ENCODE results near the gene IGF1R. TPM values are rescaled to one million over a fixed set of nuclear protein-coding genes. Genes with fewer than 3 reads are reported as not detected.
A peak's percentile ranks its signal among the peaks of the same experiment; 100 is the strongest.

IGF1R gene
- total and polyA plus RNA-seq, 2 of the 13 experiments (the other 11 are each of a cell fraction or from before 2014, with no cell fraction given), result 15.9 to 18.4 TPM

DNA sequence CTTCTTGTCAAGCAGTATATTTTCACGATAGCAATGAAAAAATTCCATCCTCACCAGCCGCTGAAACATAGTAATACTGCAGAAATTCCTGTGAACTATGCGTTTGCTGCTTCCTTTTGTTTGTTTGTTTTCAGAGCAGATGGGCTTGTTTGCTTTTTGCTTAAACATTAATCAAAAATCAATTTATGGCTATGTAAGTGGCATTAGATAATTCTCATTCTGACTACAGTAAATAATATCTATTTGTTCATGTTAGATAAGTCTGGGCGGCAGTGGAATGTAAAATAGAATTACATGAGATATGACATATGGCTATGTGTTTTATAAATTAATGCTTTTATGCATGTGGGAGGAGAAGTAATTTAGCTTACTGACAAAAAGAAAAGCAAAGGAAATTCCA, 195.5 kb downstream of the IGF1R start (continued):
- TF ChIP-seq, protein P1, sequence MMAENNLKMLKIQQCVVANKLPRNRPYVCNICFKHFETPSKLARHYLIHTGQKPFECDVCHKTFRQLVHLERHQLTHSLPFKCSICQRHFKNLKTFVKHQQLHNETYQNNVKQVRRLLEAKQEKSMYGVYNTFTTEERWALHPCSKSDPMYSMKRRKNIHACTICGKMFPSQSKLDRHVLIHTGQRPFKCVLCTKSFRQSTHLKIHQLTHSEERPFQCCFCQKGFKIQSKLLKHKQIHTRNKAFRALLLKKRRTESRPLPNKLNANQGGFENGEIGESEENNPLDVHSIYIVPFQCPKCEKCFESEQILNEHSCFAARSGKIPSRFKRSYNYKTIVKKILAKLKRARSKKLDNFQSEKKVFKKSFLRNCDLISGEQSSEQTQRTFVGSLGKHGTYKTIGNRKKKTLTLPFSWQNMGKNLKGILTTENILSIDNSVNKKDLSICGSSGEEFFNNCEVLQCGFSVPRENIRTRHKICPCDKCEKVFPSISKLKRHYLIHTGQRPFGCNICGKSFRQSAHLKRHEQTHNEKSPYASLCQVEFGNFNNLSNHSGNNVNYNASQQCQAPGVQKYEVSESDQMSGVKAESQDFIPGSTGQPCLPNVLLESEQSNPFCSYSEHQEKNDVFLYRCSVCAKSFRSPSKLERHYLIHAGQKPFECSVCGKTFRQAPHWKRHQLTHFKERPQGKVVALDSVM (CRISPR knock-in tag; IDR thresholded peaks at IDR 0.05), result no peak
- TF ChIP-seq ATF1 (CRISPR knock-in tag; IDR thresholded peaks at IDR 0.05), result peak; percentile 17; the same call in 1 of the 2 replicates
- TF ChIP-seq, protein P2, sequence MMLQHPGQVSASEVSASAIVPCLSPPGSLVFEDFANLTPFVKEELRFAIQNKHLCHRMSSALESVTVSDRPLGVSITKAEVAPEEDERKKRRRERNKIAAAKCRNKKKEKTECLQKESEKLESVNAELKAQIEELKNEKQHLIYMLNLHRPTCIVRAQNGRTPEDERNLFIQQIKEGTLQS (CRISPR knock-in tag; IDR thresholded peaks at IDR 0.05), result no peak
- TF ChIP-seq RORA (CRISPR knock-in tag; IDR thresholded peaks at IDR 0.05), result no peak
- TF ChIP-seq ZNF383 (CRISPR knock-in tag; IDR thresholded peaks at IDR 0.05; ENCODE audit: borderline replicate concordance), result no peak
- TF ChIP-seq, protein P3, sequence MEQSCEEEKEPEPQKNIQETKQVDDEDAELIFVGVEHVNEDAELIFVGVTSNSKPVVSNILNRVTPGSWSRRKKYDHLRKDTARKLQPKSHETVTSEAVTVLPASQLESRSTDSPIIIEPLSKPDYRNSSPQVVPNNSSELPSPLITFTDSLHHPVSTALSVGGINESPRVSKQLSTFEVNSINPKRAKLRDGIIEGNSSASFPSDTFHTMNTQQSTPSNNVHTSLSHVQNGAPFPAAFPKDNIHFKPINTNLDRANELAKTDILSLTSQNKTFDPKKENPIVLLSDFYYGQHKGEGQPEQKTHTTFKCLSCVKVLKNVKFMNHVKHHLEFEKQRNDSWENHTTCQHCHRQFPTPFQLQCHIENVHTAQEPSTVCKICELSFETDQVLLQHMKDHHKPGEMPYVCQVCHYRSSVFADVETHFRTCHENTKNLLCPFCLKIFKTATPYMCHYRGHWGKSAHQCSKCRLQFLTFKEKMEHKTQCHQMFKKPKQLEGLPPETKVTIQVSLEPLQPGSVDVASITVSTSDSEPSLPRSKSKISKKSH (CRISPR knock-in tag; IDR thresholded peaks at IDR 0.05; ENCODE audit: borderline replicate concordance), result no peak
- no peak for TF ChIP-seq ZNF709 (CRISPR knock-in tag; IDR thresholded peaks at IDR 0.05)
- no peak for TF ChIP-seq SSRP1 (CRISPR knock-in tag; IDR thresholded peaks at IDR 0.05)
- TF ChIP-seq GATAD2A (CRISPR knock-in tag; IDR thresholded peaks at IDR 0.05), result peak; percentile 92
- peak; percentile 36; the same call in 1 of the 2 replicates for TF ChIP-seq SOX13 (IDR thresholded peaks at IDR 0.05)
- TF ChIP-seq SOX13 (CRISPR knock-in tag; conservative IDR thresholded peaks at IDR 0.05 in 1 of 2, IDR thresholded peaks at IDR 0.05 in 1 of 2), result peak in 1 of 2 experiments; percentile 93; a peak in 2 of 4 replicates
- no peak for TF ChIP-seq ZNF124 (CRISPR knock-in tag; IDR thresholded peaks at IDR 0.05)
- TF ChIP-seq NR2C2 (CRISPR knock-in tag; IDR thresholded peaks at IDR 0.05; ENCODE audit: borderline replicate concordance), result no peak
- no peak for TF ChIP-seq ZNF562 (CRISPR knock-in tag; IDR thresholded peaks at IDR 0.05; ENCODE audit: borderline replicate concordance)
- TF ChIP-seq, protein P4, sequence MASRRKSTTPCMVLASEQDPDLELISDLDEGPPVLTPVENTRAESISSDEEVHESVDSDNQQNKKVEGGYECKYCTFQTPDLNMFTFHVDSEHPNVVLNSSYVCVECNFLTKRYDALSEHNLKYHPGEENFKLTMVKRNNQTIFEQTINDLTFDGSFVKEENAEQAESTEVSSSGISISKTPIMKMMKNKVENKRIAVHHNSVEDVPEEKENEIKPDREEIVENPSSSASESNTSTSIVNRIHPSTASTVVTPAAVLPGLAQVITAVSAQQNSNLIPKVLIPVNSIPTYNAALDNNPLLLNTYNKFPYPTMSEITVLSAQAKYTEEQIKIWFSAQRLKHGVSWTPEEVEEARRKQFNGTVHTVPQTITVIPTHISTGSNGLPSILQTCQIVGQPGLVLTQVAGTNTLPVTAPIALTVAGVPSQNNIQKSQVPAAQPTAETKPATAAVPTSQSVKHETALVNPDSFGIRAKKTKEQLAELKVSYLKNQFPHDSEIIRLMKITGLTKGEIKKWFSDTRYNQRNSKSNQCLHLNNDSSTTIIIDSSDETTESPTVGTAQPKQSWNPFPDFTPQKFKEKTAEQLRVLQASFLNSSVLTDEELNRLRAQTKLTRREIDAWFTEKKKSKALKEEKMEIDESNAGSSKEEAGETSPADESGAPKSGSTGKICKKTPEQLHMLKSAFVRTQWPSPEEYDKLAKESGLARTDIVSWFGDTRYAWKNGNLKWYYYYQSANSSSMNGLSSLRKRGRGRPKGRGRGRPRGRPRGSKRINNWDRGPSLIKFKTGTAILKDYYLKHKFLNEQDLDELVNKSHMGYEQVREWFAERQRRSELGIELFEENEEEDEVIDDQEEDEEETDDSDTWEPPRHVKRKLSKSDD (CRISPR knock-in tag; IDR thresholded peaks at IDR 0.05; ENCODE audit: low read depth), result no peak
- peak; percentile 43; the same call in 1 of the 2 replicates for TF ChIP-seq THAP11 (CRISPR knock-in tag; IDR thresholded peaks at IDR 0.05)
- no peak for TF ChIP-seq ZNF350 (CRISPR knock-in tag; IDR thresholded peaks at IDR 0.05; ENCODE audit: borderline replicate concordance, low read depth)
- no peak for TF ChIP-seq SUZ12 (IDR thresholded peaks at IDR 0.05; ENCODE audit: low read depth, low read length)
- no peak for TF ChIP-seq ZFAT (CRISPR knock-in tag; conservative IDR thresholded peaks at IDR 0.05)
- TF ChIP-seq, protein P5, sequence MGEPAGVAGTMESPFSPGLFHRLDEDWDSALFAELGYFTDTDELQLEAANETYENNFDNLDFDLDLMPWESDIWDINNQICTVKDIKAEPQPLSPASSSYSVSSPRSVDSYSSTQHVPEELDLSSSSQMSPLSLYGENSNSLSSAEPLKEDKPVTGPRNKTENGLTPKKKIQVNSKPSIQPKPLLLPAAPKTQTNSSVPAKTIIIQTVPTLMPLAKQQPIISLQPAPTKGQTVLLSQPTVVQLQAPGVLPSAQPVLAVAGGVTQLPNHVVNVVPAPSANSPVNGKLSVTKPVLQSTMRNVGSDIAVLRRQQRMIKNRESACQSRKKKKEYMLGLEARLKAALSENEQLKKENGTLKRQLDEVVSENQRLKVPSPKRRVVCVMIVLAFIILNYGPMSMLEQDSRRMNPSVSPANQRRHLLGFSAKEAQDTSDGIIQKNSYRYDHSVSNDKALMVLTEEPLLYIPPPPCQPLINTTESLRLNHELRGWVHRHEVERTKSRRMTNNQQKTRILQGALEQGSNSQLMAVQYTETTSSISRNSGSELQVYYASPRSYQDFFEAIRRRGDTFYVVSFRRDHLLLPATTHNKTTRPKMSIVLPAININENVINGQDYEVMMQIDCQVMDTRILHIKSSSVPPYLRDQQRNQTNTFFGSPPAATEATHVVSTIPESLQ (CRISPR knock-in tag; conservative IDR thresholded peaks at IDR 0.05), result no peak
